ENCODE results near the gene SLC6A6.
"Not testable (repeated sequence)": the region's sequence is repeated elsewhere in the genome, so short reads cannot be mapped to it uniquely, and the experiment has no call there.

The SLC6A6 gene

GRCh38 chr3:14398797-14399106 is 3.7 kb upstream of the SLC6A6 start:
- Mint-ChIP-seq H3K4me1 (ENCODE audit: low read depth) (peaks cover 25% of the 10 kb centered on the region), H3K36me3 (ENCODE audit: low read depth) (peaks cover 5% of the 10 kb centered on the region), H3K4me3 (no peak overlapping the region), H3K27ac (no peak overlapping the region), H3K9me3 (no peaks in the 10 kb centered on the region), H3K27me3 (ENCODE audit: low read depth) (no peaks in the 10 kb centered on the region)
- DNase-seq (ENCODE audit: low spot score), result no peak

GRCh38 chr3:14401692-14402303 is 608 bp upstream of the SLC6A6 start:
- Mint-ChIP-seq H3K27me3 (ENCODE audit: low read depth) (no peaks in the 10 kb centered on the region), H3K4me3 (peak overlapping the region; percentile 90), H3K36me3 (ENCODE audit: low read depth) (peaks cover 14% of the 10 kb centered on the region), H3K9me3 (no peaks in the 10 kb centered on the region), H3K27ac (peak overlapping the region; percentile 98), H3K4me1 (ENCODE audit: low read depth) (peaks cover 50% of the 10 kb centered on the region)
- no peak for DNase-seq (ENCODE audit: low spot score)

- no peaks in the 10 kb centered on the region for H3K27me3 Mint-ChIP-seq (ENCODE audit: low read depth)
- H3K27ac Mint-ChIP-seq, result peak overlapping the region; percentile 98
- DNase-seq (ENCODE audit: low spot score), result no peak
- H3K4me3 Mint-ChIP-seq, result peak overlapping the region; percentile 98
- H3K36me3 Mint-ChIP-seq (ENCODE audit: low read depth), result peaks cover 20% of the 10 kb centered on the region
- peaks cover 40% of the 10 kb centered on the region for H3K4me1 Mint-ChIP-seq (ENCODE audit: low read depth)
- H3K9me3 Mint-ChIP-seq, result no peaks in the 10 kb centered on the region
Observed at GRCh38 chr3:14403619-14404155, 1.3 kb downstream of the SLC6A6 start.

GRCh38 chr3:14404186-14404585 is 1.8 kb downstream of the SLC6A6 start:
- H3K9me3 Mint-ChIP-seq, result no peaks in the 10 kb centered on the region
- no peaks in the 10 kb centered on the region for H3K27me3 Mint-ChIP-seq (ENCODE audit: low read depth)
- H3K36me3 Mint-ChIP-seq (ENCODE audit: low read depth), result peaks cover 21% of the 10 kb centered on the region
- H3K27ac Mint-ChIP-seq, result peak overlapping the region; percentile 75
- H3K4me3 Mint-ChIP-seq, result peak overlapping the region; percentile 98
- no peak for DNase-seq (ENCODE audit: low spot score)
- peaks cover 42% of the 10 kb centered on the region for H3K4me1 Mint-ChIP-seq (ENCODE audit: low read depth)

- Mint-ChIP-seq H3K27me3 (ENCODE audit: low read depth) (no peaks in the 10 kb centered on the region), H3K4me1 (ENCODE audit: low read depth) (peaks cover 45% of the 10 kb centered on the region), H3K9me3 (no peaks in the 10 kb centered on the region), H3K4me3 (peak overlapping the region; percentile 98), H3K36me3 (ENCODE audit: low read depth) (peaks cover 24% of the 10 kb centered on the region), H3K27ac (peak overlapping the region; percentile 75)
- no peak for DNase-seq (ENCODE audit: low spot score)
Observed at GRCh38 chr3:14404631-14405359, 2.4 kb downstream of the SLC6A6 start.

- H3K4me3 Mint-ChIP-seq, result peak overlapping the region; percentile 98
- no peaks in the 10 kb centered on the region for H3K9me3 Mint-ChIP-seq
- peaks cover 49% of the 10 kb centered on the region for H3K4me1 Mint-ChIP-seq (ENCODE audit: low read depth)
- no peak overlapping the region for H3K27ac Mint-ChIP-seq
- no peak for DNase-seq (ENCODE audit: low spot score)
- no peaks in the 10 kb centered on the region for H3K27me3 Mint-ChIP-seq (ENCODE audit: low read depth)
- H3K36me3 Mint-ChIP-seq (ENCODE audit: low read depth), result peaks cover 30% of the 10 kb centered on the region
Observed at GRCh38 chr3:14405360-14406238, 3.2 kb downstream of the SLC6A6 start.

- Mint-ChIP-seq H3K27ac (no peak overlapping the region), H3K9me3 (no peaks in the 10 kb centered on the region), H3K4me3 (no peak overlapping the region), H3K36me3 (ENCODE audit: low read depth) (peaks cover 36% of the 10 kb centered on the region), H3K27me3 (ENCODE audit: low read depth) (no peaks in the 10 kb centered on the region), H3K4me1 (ENCODE audit: low read depth) (peaks cover 53% of the 10 kb centered on the region)
- no peak for DNase-seq (ENCODE audit: low spot score)
Observed at GRCh38 chr3:14406336-14406735, 3.9 kb downstream of the SLC6A6 start.

- no peaks in the 10 kb centered on the region for H3K9me3 Mint-ChIP-seq
- peaks cover 39% of the 10 kb centered on the region for H3K36me3 Mint-ChIP-seq (ENCODE audit: low read depth)
- H3K27ac Mint-ChIP-seq, result no peak overlapping the region
- H3K27me3 Mint-ChIP-seq (ENCODE audit: low read depth), result no peaks in the 10 kb centered on the region
- peaks cover 52% of the 10 kb centered on the region for H3K4me1 Mint-ChIP-seq (ENCODE audit: low read depth)
- no peak overlapping the region for H3K4me3 Mint-ChIP-seq
- DNase-seq (ENCODE audit: low spot score), result no peak
Observed at GRCh38 chr3:14406766-14407165, 4.4 kb downstream of the SLC6A6 start.

GRCh38 chr3:14407203-14407602 is 4.8 kb downstream of the SLC6A6 start:
- Mint-ChIP-seq H3K4me1 (ENCODE audit: low read depth) (peaks cover 49% of the 10 kb centered on the region), H3K36me3 (ENCODE audit: low read depth) (peaks cover 39% of the 10 kb centered on the region), H3K4me3 (no peak overlapping the region), H3K27ac (no peak overlapping the region), H3K27me3 (ENCODE audit: low read depth) (no peaks in the 10 kb centered on the region), H3K9me3 (no peaks in the 10 kb centered on the region)
- no peak for DNase-seq (ENCODE audit: low spot score)

- peaks cover 36% of the 10 kb centered on the region for H3K4me1 Mint-ChIP-seq (ENCODE audit: low read depth)
- peaks cover 36% of the 10 kb centered on the region for H3K36me3 Mint-ChIP-seq (ENCODE audit: low read depth)
- not testable (repeated sequence) for H3K9me3 Mint-ChIP-seq; DNase-seq (ENCODE audit: low spot score); H3K27me3 Mint-ChIP-seq (ENCODE audit: low read depth); H3K27ac Mint-ChIP-seq; H3K4me3 Mint-ChIP-seq
Observed at GRCh38 chr3:14409779-14410063, 7.3 kb downstream of the SLC6A6 start.

GRCh38 chr3:14410106-14410502 is 7.7 kb downstream of the SLC6A6 start:
- Mint-ChIP-seq H3K9me3 (no peaks in the 10 kb centered on the region), H3K4me1 (ENCODE audit: low read depth) (peaks cover 35% of the 10 kb centered on the region), H3K4me3 (no peak overlapping the region), H3K36me3 (ENCODE audit: low read depth) (peaks cover 39% of the 10 kb centered on the region), H3K27me3 (ENCODE audit: low read depth) (no peaks in the 10 kb centered on the region), H3K27ac (peak overlapping the region; percentile 81)
- no peak for DNase-seq (ENCODE audit: low spot score)

GRCh38 chr3:14410503-14411165 is 8.2 kb downstream of the SLC6A6 start:
- no peaks in the 10 kb centered on the region for H3K9me3 Mint-ChIP-seq
- peaks cover 30% of the 10 kb centered on the region for H3K4me1 Mint-ChIP-seq (ENCODE audit: low read depth)
- peak; percentile 72 for DNase-seq (ENCODE audit: low spot score)
- peak overlapping the region; percentile 81 for H3K27ac Mint-ChIP-seq
- H3K4me3 Mint-ChIP-seq, result no peak overlapping the region
- peaks cover 36% of the 10 kb centered on the region for H3K36me3 Mint-ChIP-seq (ENCODE audit: low read depth)
- no peaks in the 10 kb centered on the region for H3K27me3 Mint-ChIP-seq (ENCODE audit: low read depth)

GRCh38 chr3:14411166-14411526 is 8.7 kb downstream of the SLC6A6 start:
- no peak overlapping the region for H3K4me3 Mint-ChIP-seq
- H3K36me3 Mint-ChIP-seq (ENCODE audit: low read depth), result peaks cover 36% of the 10 kb centered on the region
- H3K4me1 Mint-ChIP-seq (ENCODE audit: low read depth), result peaks cover 26% of the 10 kb centered on the region

GRCh38 chr3:14411988-14412387 is 9.6 kb downstream of the SLC6A6 start:
- peaks cover 32% of the 10 kb centered on the region for H3K36me3 Mint-ChIP-seq (ENCODE audit: low read depth)
- peak overlapping the region; percentile 52 for H3K27ac Mint-ChIP-seq
- H3K4me1 Mint-ChIP-seq (ENCODE audit: low read depth), result peaks cover 20% of the 10 kb centered on the region
- no peak overlapping the region for H3K4me3 Mint-ChIP-seq
- DNase-seq (ENCODE audit: low spot score), result no peak
- no peaks in the 10 kb centered on the region for H3K27me3 Mint-ChIP-seq (ENCODE audit: low read depth)
- H3K9me3 Mint-ChIP-seq, result no peaks in the 10 kb centered on the region

More at GRCh38 chr3:14411166-14411526, 8.7 kb downstream of the SLC6A6 start:
- Mint-ChIP-seq H3K27me3 (ENCODE audit: low read depth) (no peaks in the 10 kb centered on the region), H3K9me3 (no peaks in the 10 kb centered on the region), H3K27ac (peak overlapping the region; percentile 81)
- DNase-seq (ENCODE audit: low spot score), result no peak

Data from T-helper 2 cell treated with Interferon-gamma antibody and Interleukin-4, amounts not matched to agents 5 μg/mL and 100 μg/mL, for 36 hours (primary cell).